Nephron progenitor cell (in vitro differentiated cells): Measurements from ENCODE around the gene ATAD2B.

ENCODE experiments used
- DNase-seq: peaks from one replicate; pipeline ENCODE4 v3.0.0; 2021
- H3K27ac Mint-ChIP-seq: 2 replicates; pipeline ENCODE4 v1.8.0; 2021; ENCODE audit warnings: mild to moderate bottlenecking, moderate library complexity, mixed read lengths
- H3K27me3 Mint-ChIP-seq: 2 replicates; pipeline ENCODE4 v1.8.0; 2021; ENCODE audit warnings: mild to moderate bottlenecking, low read depth, mixed read lengths; ENCODE audit not compliant: poor library complexity
- H3K36me3 Mint-ChIP-seq: 2 replicates; pipeline ENCODE4 v1.8.0; 2021; ENCODE audit warnings: low read depth, mixed read lengths
- H3K4me1 Mint-ChIP-seq: 2 replicates; pipeline ENCODE4 v1.8.0; 2021; ENCODE audit warnings: mixed read lengths
- H3K4me3 Mint-ChIP-seq: 2 replicates; pipeline ENCODE4 v1.8.0; 2021; ENCODE audit warnings: mild to moderate bottlenecking, moderate library complexity, mixed read lengths
- H3K9me3 Mint-ChIP-seq: 2 replicates; pipeline ENCODE4 v1.8.0; 2021; ENCODE audit warnings: mild to moderate bottlenecking, moderate library complexity, mixed read lengths
- CTCF ChIP-seq: fragments of 200-600 bp; sonication (generic); IDR thresholded peaks from 2 replicates; pipeline ENCODE4 v1.5.0; 2021; ENCODE audit warnings: antibody characterized with exemption

The ATAD2B gene

GRCh38 chr2:23850564-23851256 lies 76.2 kb downstream of the ATAD2B start:
- H3K4me1 Mint-ChIP-seq: no peaks in the 10 kb centered on the region
- peaks cover 29% of the 10 kb centered on the region for H3K36me3 Mint-ChIP-seq
- H3K9me3 Mint-ChIP-seq: peaks cover under 1% of the 10 kb centered on the region
- no peak overlapping the region for H3K4me3 Mint-ChIP-seq
- no peak overlapping the region for H3K27ac Mint-ChIP-seq
- H3K27me3 Mint-ChIP-seq: no peaks in the 10 kb centered on the region
- no peak for DNase-seq
- TF ChIP-seq CTCF: no peak

- no peak for DNase-seq
- Mint-ChIP-seq H3K27ac (no peak overlapping the region), H3K36me3 (peaks cover 55% of the 10 kb centered on the region), H3K27me3 (no peaks in the 10 kb centered on the region), H3K4me3 (no peak overlapping the region), H3K4me1 (no peaks in the 10 kb centered on the region), H3K9me3 (peaks cover 32% of the 10 kb centered on the region)
- no peak for TF ChIP-seq CTCF
Measured at GRCh38 chr2:23844905-23845304, 82.0 kb downstream of the ATAD2B start.

GRCh38 chr2:23843051-23843976 lies 83.6 kb downstream of the ATAD2B start:
- Mint-ChIP-seq H3K27me3 (no peaks in the 10 kb centered on the region), H3K4me3 (no peak overlapping the region), H3K4me1 (no peaks in the 10 kb centered on the region), H3K36me3 (peaks cover 66% of the 10 kb centered on the region), H3K9me3 (peaks cover 32% of the 10 kb centered on the region), H3K27ac (no peak overlapping the region)
- no peak for DNase-seq
- TF ChIP-seq CTCF: no peak

- peaks cover 90% of the 10 kb centered on the region for H3K36me3 Mint-ChIP-seq
- H3K27me3 Mint-ChIP-seq: no peaks in the 10 kb centered on the region
- H3K4me1 Mint-ChIP-seq: no peaks in the 10 kb centered on the region
- peaks cover 34% of the 10 kb centered on the region for H3K9me3 Mint-ChIP-seq
- no peak for TF ChIP-seq CTCF
- DNase-seq: no peak
- no peak overlapping the region for H3K4me3 Mint-ChIP-seq
- H3K27ac Mint-ChIP-seq: no peak overlapping the region
Measured at GRCh38 chr2:23839919-23840578, 86.9 kb downstream of the ATAD2B start.

- Mint-ChIP-seq H3K27ac (no peak overlapping the region), H3K4me3 (no peak overlapping the region), H3K27me3 (no peaks in the 10 kb centered on the region), H3K36me3 (peaks cover 86% of the 10 kb centered on the region), H3K4me1 (no peaks in the 10 kb centered on the region), H3K9me3 (peaks cover 24% of the 10 kb centered on the region)
- DNase-seq: no peak
- TF ChIP-seq CTCF: no peak
Measured at GRCh38 chr2:23838996-23839395, 87.9 kb downstream of the ATAD2B start.
